H9 (cell line): ENCODE data around the gene TYW5. TPM values are rescaled to one million over a fixed set of nuclear protein-coding genes. Genes with fewer than 3 reads are reported as not detected.

Experiments used
- DNase-seq: peaks from one replicate; pipeline ENCODE4 v3.0.0-alpha.2; 2017
- H2AFZ ChIP-seq: one replicate; pipeline ENCODE4 v1.6.1; 2013; ENCODE audit warnings: mild to moderate bottlenecking, low read length, control low read depth, moderate library complexity
- H2AK5ac ChIP-seq: 2 replicates; pipeline ENCODE4 v1.6.1; 2013; ENCODE audit warnings: low read length, control low read depth, mixed read lengths; ENCODE audit not compliant: insufficient read length
- H2BK120ac ChIP-seq: one replicate; pipeline ENCODE4 v1.6.1; 2013; ENCODE audit warnings: low read depth, mild to moderate bottlenecking, low read length, control low read depth, inconsistent platforms; ENCODE audit not compliant: poor library complexity, severe bottlenecking
- H2BK12ac ChIP-seq: 2 replicates; pipeline ENCODE4 v1.6.1; 2013; ENCODE audit warnings: low read length, control low read depth, mixed read lengths, low read depth; ENCODE audit not compliant: insufficient read length
- H2BK15ac ChIP-seq: 2 replicates; pipeline ENCODE4 v1.6.1; 2013; ENCODE audit warnings: low read depth, low read length, control low read depth
- H2BK20ac ChIP-seq: one replicate; pipeline ENCODE4 v1.6.1; 2013; ENCODE audit warnings: low read depth, mild to moderate bottlenecking, low read length, control low read depth, inconsistent platforms; ENCODE audit not compliant: poor library complexity, severe bottlenecking
- H2BK5ac ChIP-seq: 2 replicates; pipeline ENCODE4 v1.6.1; 2013; ENCODE audit warnings: low read length, control low read depth, mixed read lengths; ENCODE audit not compliant: insufficient read length
- H3K14ac ChIP-seq: 2 replicates; pipeline ENCODE4 v1.6.1; 2013; ENCODE audit warnings: low read length, control low read depth; ENCODE audit not compliant: insufficient read depth
- H3K18ac ChIP-seq: 2 replicates; pipeline ENCODE4 v1.6.1; 2013; ENCODE audit warnings: low read depth, mild to moderate bottlenecking, mixed read lengths, low read length, control low read depth; ENCODE audit not compliant: insufficient read length
- H3K23ac ChIP-seq: 2 replicates; pipeline ENCODE4 v1.6.1; 2013; ENCODE audit warnings: low read length, control low read depth, mixed read lengths, low read depth; ENCODE audit not compliant: insufficient read length
- H3K23me2 ChIP-seq: 2 replicates; pipeline ENCODE4 v1.6.1; 2013; ENCODE audit warnings: low read depth, mild to moderate bottlenecking, mixed read lengths, low read length, control low read depth; ENCODE audit not compliant: insufficient read length, poor library complexity, severe bottlenecking
- H3K27ac ChIP-seq: 2 replicates; pipeline ENCODE4 v1.5.1; 2013; ENCODE audit warnings: low read length, control low read depth, mixed read lengths, low read depth; ENCODE audit not compliant: insufficient read length
- H3K27me3 ChIP-seq: 2 replicates; pipeline ENCODE4 v1.6.1; 2013; ENCODE audit warnings: low read length, control low read depth, inconsistent platforms; ENCODE audit not compliant: insufficient read depth
- H3K4ac ChIP-seq: 2 replicates; pipeline ENCODE4 v1.6.1; 2013; ENCODE audit warnings: low read depth, mild to moderate bottlenecking, control low read depth, inconsistent platforms, low read length, moderate library complexity
- H3K4me1 ChIP-seq: 2 replicates; pipeline ENCODE4 v1.6.1; 2013; ENCODE audit warnings: low read length, control low read depth, inconsistent platforms; ENCODE audit not compliant: insufficient read depth
- H3K4me2 ChIP-seq: 2 replicates; pipeline ENCODE4 v1.6.1; 2013; ENCODE audit warnings: low read length, control low read depth, mixed read lengths; ENCODE audit not compliant: insufficient read length, insufficient read depth
- H3K56ac ChIP-seq: 2 replicates; pipeline ENCODE4 v1.6.1; 2013; ENCODE audit warnings: low read depth, mild to moderate bottlenecking, mixed read lengths, low read length, control low read depth; ENCODE audit not compliant: insufficient read length
- H3K79me1 ChIP-seq: 2 replicates; pipeline ENCODE4 v1.6.1; 2013; ENCODE audit warnings: low read depth, mild to moderate bottlenecking, moderate library complexity, low read length, control low read depth, inconsistent platforms; ENCODE audit not compliant: insufficient read depth, poor library complexity, severe bottlenecking
- H3K79me2 ChIP-seq: 2 replicates; pipeline ENCODE4 v1.6.1; 2013; ENCODE audit warnings: low read length, control low read depth, inconsistent platforms; ENCODE audit not compliant: insufficient read depth
- H3K9ac ChIP-seq: 2 replicates; pipeline ENCODE4 v1.6.1; 2013; ENCODE audit warnings: low read length, control low read depth, mixed read lengths; ENCODE audit not compliant: insufficient read length; ENCODE audit errors: extremely low read depth
- H3K9me3 ChIP-seq: one replicate; pipeline ENCODE4 v1.6.1; 2013; ENCODE audit warnings: low read depth, low read length, inconsistent platforms; ENCODE audit not compliant: control insufficient read depth
- H3T11ph ChIP-seq: one replicate; pipeline ENCODE4 v1.6.1; 2013; ENCODE audit warnings: mild to moderate bottlenecking, low read length, control low read depth, inconsistent platforms
- H4K20me1 ChIP-seq: one replicate; pipeline ENCODE4 v1.6.1; 2013; ENCODE audit not compliant: control insufficient read depth, insufficient read length, insufficient read depth
- H4K5ac ChIP-seq: 2 replicates; pipeline ENCODE4 v1.6.1; 2013; ENCODE audit warnings: low read depth, mild to moderate bottlenecking, mixed read lengths, low read length, control low read depth; ENCODE audit not compliant: insufficient read length
- H4K8ac ChIP-seq: replicated peaks from 2 replicates; pipeline ENCODE4 v1.6.1; 2013; ENCODE audit warnings: low read length, control low read depth, mixed read lengths, low read depth; ENCODE audit not compliant: insufficient read length
- H4K91ac ChIP-seq: 2 replicates; pipeline ENCODE4 v1.6.1; 2013; ENCODE audit warnings: low read depth, mild to moderate bottlenecking, moderate library complexity, mixed read lengths, low read length, control low read depth; ENCODE audit not compliant: insufficient read length
- H3K27ac Mint-ChIP-seq, 3 experiments: 2 replicates in 2 of 3; 3 replicates in 1 of 3; pipeline ENCODE4 v1.8.0; 2020 to 2021; ENCODE audit warnings: mixed read lengths in 3 of 3, mild to moderate bottlenecking in 1 of 3, moderate library complexity in 1 of 3
- H3K27me3 Mint-ChIP-seq: 2 replicates; pipeline ENCODE4 v1.8.0; 2021; ENCODE audit warnings: low read depth, mild to moderate bottlenecking, moderate library complexity, mixed read lengths
- H3K36me3 Mint-ChIP-seq, 3 experiments: 2 replicates in 2 of 3; 3 replicates in 1 of 3; pipeline ENCODE4 v1.8.0; 2020 to 2021; ENCODE audit warnings: low read depth in 3 of 3, mixed read lengths in 3 of 3; ENCODE audit not compliant: insufficient read depth in 1 of 3
- H3K4me1 Mint-ChIP-seq, 2 experiments: 2 replicates each; pipeline ENCODE4 v1.8.0; 2020; ENCODE audit warnings: mixed read lengths in 2 of 2
- H3K4me3 Mint-ChIP-seq, 2 experiments: 2 replicates in 1 of 2; 3 replicates in 1 of 2; pipeline ENCODE4 v1.8.0; 2020 to 2021; ENCODE audit warnings: mild to moderate bottlenecking in 2 of 2, mixed read lengths in 2 of 2, moderate library complexity in 1 of 2
- H3K9me3 Mint-ChIP-seq, 2 experiments: 2 replicates in 1 of 2; 3 replicates in 1 of 2; pipeline ENCODE4 v1.8.0; 2020; ENCODE audit warnings: mild to moderate bottlenecking in 2 of 2, mixed read lengths in 2 of 2, moderate library complexity in 1 of 2
- WGBS: extraction: QIAGEN DNeasy Blood & Tissue Kit; methylation state at CpG from one replicate; pipeline ENCODE4 v1.1.7; 2013; ENCODE audit warnings: missing lambda C conversion rate, low lambda C conversion rate, mixed read lengths; ENCODE audit not compliant: insufficient read length; ENCODE audit errors: extremely low coverage; 5-methylcytosine and 5-hydroxymethylcytosine counted together
- total RNA-seq: library from RNA; stranded (reverse); gene quantifications from 2 replicates; pipeline ENCODE4 v1.2.1, GENCODE V29; 2021
- TF ChIP-seq, protein P1 (sequence below): fragments of 200-600 bp; sonication (generic); conservative IDR thresholded peaks from 3 replicates; pipeline ENCODE4 v1.8.0; 2021; ENCODE audit warnings: antibody characterized with exemption, mild to moderate bottlenecking

TYW5 gene
- total RNA-seq, 1 experiment from 2014 or later = 17.7 TPM

DNA sequence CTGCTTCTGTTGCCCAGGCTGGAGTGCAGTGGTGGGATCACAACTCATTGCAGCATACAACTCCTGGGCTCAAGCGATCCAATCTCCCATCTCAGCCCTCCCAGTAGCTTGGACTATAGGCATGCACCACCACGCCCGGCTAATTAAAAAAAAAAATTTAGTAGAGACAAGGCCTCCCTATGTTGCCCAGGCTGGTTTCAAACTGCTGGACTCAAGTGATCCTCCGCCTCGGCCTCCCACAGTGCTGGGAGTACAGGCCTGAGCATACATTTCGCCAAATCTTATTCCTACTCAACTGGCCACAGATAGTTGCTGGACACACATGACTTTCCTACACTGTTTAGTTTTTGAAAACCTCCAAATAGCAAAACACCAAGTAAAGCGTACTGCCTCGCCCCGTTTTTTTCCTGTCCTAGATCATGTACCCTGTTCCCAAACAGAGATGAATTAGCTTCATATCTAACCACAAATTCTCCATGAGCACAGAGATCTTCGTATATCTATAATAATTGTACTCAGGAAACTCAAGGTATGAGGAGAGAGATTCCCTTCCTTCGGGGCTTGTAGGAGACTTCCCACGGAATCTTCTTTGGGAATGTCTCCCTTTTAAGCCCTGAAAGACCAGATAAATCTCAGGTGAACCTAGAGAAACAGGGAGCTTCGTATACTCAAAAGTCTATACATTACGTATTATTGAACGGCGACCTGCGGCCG is 44.8 kb downstream of the TYW5 start:
- H3K4me3 Mint-ChIP-seq = peak overlapping the region; percentile 97 to 98
- Histone ChIP-seq H4K20me1 (no peaks in the 10 kb centered on the region), H3K79me1 (peaks cover 3% of the 10 kb centered on the region), H3K14ac (peak overlapping the region; percentile 62; the same call in 1 of the 2 replicates), H3T11ph (peak overlapping the region; percentile 1), H2BK5ac (no peak overlapping the region), H3K23me2 (peaks cover 10% of the 10 kb centered on the region), H2BK120ac (no peak overlapping the region), H3K27ac (peak overlapping the region; percentile 73), H2AK5ac (no peak overlapping the region), H3K18ac (peak overlapping the region; percentile 87), H3K79me2 (peaks cover 25% of the 10 kb centered on the region; the same call in 1 of the 2 replicates), H2BK12ac (no peak overlapping the region), H4K5ac (no peak overlapping the region), H2AFZ (peak overlapping the region; percentile 50), H2BK15ac (no peak overlapping the region), H3K9me3 (no peaks in the 10 kb centered on the region), H3K56ac (no peak overlapping the region), H3K9ac (peak overlapping the region; percentile 60), H2BK20ac (no peak overlapping the region), H4K8ac (no peak overlapping the region), H3K27me3 (no peaks in the 10 kb centered on the region), H3K4me1 (no peaks in the 10 kb centered on the region; the same call in 1 of the 2 replicates), H4K91ac (no peak overlapping the region), H3K4me2 (peak overlapping the region; percentile 69), H3K23ac (no peak overlapping the region), H3K4ac (no peak overlapping the region; the same call in 1 of the 2 replicates)
- H3K27ac Mint-ChIP-seq = peak overlapping the region; percentile 95 to 99 (median 95)
- H3K9me3 Mint-ChIP-seq = peaks cover 3 to 4% of the 10 kb centered on the region in 2 experiments
- H3K27me3 Mint-ChIP-seq = no peaks in the 10 kb centered on the region; the same call in 1 of the 2 replicates
- DNase-seq = no peak
- TF ChIP-seq, protein P1, sequence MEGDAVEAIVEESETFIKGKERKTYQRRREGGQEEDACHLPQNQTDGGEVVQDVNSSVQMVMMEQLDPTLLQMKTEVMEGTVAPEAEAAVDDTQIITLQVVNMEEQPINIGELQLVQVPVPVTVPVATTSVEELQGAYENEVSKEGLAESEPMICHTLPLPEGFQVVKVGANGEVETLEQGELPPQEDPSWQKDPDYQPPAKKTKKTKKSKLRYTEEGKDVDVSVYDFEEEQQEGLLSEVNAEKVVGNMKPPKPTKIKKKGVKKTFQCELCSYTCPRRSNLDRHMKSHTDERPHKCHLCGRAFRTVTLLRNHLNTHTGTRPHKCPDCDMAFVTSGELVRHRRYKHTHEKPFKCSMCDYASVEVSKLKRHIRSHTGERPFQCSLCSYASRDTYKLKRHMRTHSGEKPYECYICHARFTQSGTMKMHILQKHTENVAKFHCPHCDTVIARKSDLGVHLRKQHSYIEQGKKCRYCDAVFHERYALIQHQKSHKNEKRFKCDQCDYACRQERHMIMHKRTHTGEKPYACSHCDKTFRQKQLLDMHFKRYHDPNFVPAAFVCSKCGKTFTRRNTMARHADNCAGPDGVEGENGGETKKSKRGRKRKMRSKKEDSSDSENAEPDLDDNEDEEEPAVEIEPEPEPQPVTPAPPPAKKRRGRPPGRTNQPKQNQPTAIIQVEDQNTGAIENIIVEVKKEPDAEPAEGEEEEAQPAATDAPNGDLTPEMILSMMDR = no peak
- H3K36me3 Mint-ChIP-seq = peaks cover 17 to 24% (median 20%) of the 10 kb centered on the region in 3 experiments
- H3K4me1 Mint-ChIP-seq = peaks cover 21 to 27% of the 10 kb centered on the region in 2 experiments
- WGBS = no CpG with 5 or more reads among the region's 18 CpGs
